GM23338 (cell line): ENCODE results near the gene WSCD1. TPM values are rescaled to one million over a fixed set of nuclear protein-coding genes. Genes with fewer than 3 reads are reported as not detected.

Experiments used
- ATAC-seq: fragments of 200-7000 bp; cut with Tn5 transposase; 3 replicates; pipeline ENCODE4 v1.9.1; 2020
- DNase-seq: peaks from one replicate; pipeline ENCODE4 v3.0.0-alpha.2; 2015; ENCODE audit warnings: low spot score
- H2AFZ ChIP-seq: fragments of 200-600 bp; sonication (generic); 2 replicates; pipeline ENCODE4 v1.8.0; 2016; ENCODE audit warnings: antibody characterized with exemption, mild to moderate bottlenecking, moderate library complexity
- H3F3A ChIP-seq: fragments of 200-600 bp; sonication (generic); replicated peaks from 2 replicates; pipeline ENCODE4 v1.8.0; 2017; ENCODE audit warnings: antibody characterized with exemption, mixed run types, low read depth
- H3K27ac ChIP-seq: fragments of 200-600 bp; sonication (generic); 2 replicates; pipeline ENCODE4 v1.6.1; 2016; ENCODE audit warnings: low read depth
- H3K27me3 ChIP-seq: fragments of 200-600 bp; sonication (generic); 2 replicates; pipeline ENCODE4 v1.8.0; 2016; ENCODE audit warnings: mild to moderate bottlenecking, mixed run types, moderate library complexity; ENCODE audit not compliant: insufficient read depth
- H3K36me3 ChIP-seq: fragments of 200-600 bp; sonication (generic); 2 replicates; pipeline ENCODE4 v1.8.0; 2016; ENCODE audit warnings: mild to moderate bottlenecking; ENCODE audit not compliant: insufficient read depth
- H3K4me1 ChIP-seq: fragments of 200-600 bp; sonication (generic); 2 replicates; pipeline ENCODE4 v1.8.0; 2016; ENCODE audit warnings: mild to moderate bottlenecking, moderate library complexity; ENCODE audit not compliant: insufficient read depth
- H3K4me2 ChIP-seq: fragments of 200-600 bp; sonication (generic); 2 replicates; pipeline ENCODE4 v1.7.1; 2017; ENCODE audit warnings: mixed run types
- H3K4me3 ChIP-seq: fragments of 200-600 bp; sonication (generic); 2 replicates; pipeline ENCODE4 v1.6.1; 2016; ENCODE audit warnings: mixed run types
- H3K79me2 ChIP-seq: fragments of 200-600 bp; sonication (generic); replicated peaks from 2 replicates; pipeline ENCODE4 v1.8.0; 2017; ENCODE audit warnings: mild to moderate bottlenecking; ENCODE audit not compliant: insufficient read depth
- H3K9me2 ChIP-seq: fragments of 200-600 bp; sonication (generic); 2 replicates; pipeline ENCODE4 v1.8.0; 2017; ENCODE audit not compliant: insufficient read depth
- H4K20me1 ChIP-seq: fragments of 200-600 bp; sonication (generic); replicated peaks from 2 replicates; pipeline ENCODE4 v1.8.0; 2017; ENCODE audit warnings: mild to moderate bottlenecking; ENCODE audit not compliant: insufficient read depth
- H3K27ac Mint-ChIP-seq: 2 replicates; pipeline ENCODE4 v1.8.0; 2020; ENCODE audit warnings: inconsistent platforms, mild to moderate bottlenecking, moderate library complexity, mixed read lengths
- H3K27me3 Mint-ChIP-seq: 3 replicates; pipeline ENCODE4 v1.8.0; 2022; ENCODE audit warnings: low read depth, mild to moderate bottlenecking, moderate library complexity, mixed read lengths, inconsistent platforms; ENCODE audit not compliant: insufficient read depth, poor library complexity
- H3K36me3 Mint-ChIP-seq: 3 replicates; pipeline ENCODE4 v1.8.0; 2021; ENCODE audit warnings: low read depth, mild to moderate bottlenecking, inconsistent platforms, moderate library complexity, mixed read lengths
- H3K4me1 Mint-ChIP-seq: 3 replicates; pipeline ENCODE4 v1.8.0; 2020; ENCODE audit warnings: mild to moderate bottlenecking, inconsistent platforms, mixed read lengths
- H3K4me3 Mint-ChIP-seq: 3 replicates; pipeline ENCODE4 v1.8.0; 2021; ENCODE audit warnings: moderate library complexity, mild to moderate bottlenecking, inconsistent platforms, mixed read lengths
- H3K9me3 Mint-ChIP-seq: 3 replicates; pipeline ENCODE4 v1.8.0; 2020; ENCODE audit warnings: moderate library complexity, mild to moderate bottlenecking, inconsistent platforms, mixed read lengths
- CREB1 ChIP-seq: fragments of 250-450 bp; sonication (Bioruptor Pico); IDR thresholded peaks from 2 replicates; pipeline ENCODE4 v1.5.0; 2020; ENCODE audit warnings: low read depth, mild to moderate bottlenecking, moderate library complexity
- EZH2 ChIP-seq: fragments of 200-600 bp; sonication (generic); IDR thresholded peaks from one replicate; pipeline ENCODE4 v1.8.0; 2017; ENCODE audit warnings: antibody characterized with exemption, mild to moderate bottlenecking, low read depth; ENCODE audit not compliant: unreplicated experiment
- EZH2phosphoT487 ChIP-seq: fragments of 200-600 bp; sonication (generic); IDR thresholded peaks from one replicate; pipeline ENCODE4 v1.8.1; 2018; ENCODE audit warnings: antibody characterized with exemption; ENCODE audit not compliant: unreplicated experiment
- JUNB ChIP-seq: IDR thresholded peaks from one replicate; pipeline ENCODE4 v1.6.1; 2016; ENCODE audit warnings: antibody characterized with exemption; ENCODE audit not compliant: unreplicated experiment
- NANOG ChIP-seq: IDR thresholded peaks from 2 replicates; pipeline ENCODE4 v1.6.1; 2016; ENCODE audit warnings: antibody characterized with exemption, borderline replicate concordance
- ZNF114 ChIP-seq: fragments of 250-450 bp; sonication (Bioruptor Pico); IDR thresholded peaks from 2 replicates; pipeline ENCODE4 v1.5.0; 2020; ENCODE audit warnings: mild to moderate bottlenecking, moderate library complexity
- ZNF331 ChIP-seq: fragments of 250-450 bp; sonication (Bioruptor Pico); IDR thresholded peaks from 2 replicates; pipeline ENCODE4 v1.5.0; 2020; ENCODE audit warnings: low read depth, mild to moderate bottlenecking, moderate library complexity
- polyA plus RNA-seq: library from polyadenylated mRNA; unstranded; fragments of >200 nt; fragmentation: Nextera tagmentation; extraction: Ambion mirVana; gene quantifications from 2 replicates; pipeline ENCODE4 v1.2.1, GENCODE V29; 2016
- total RNA-seq: library from RNA; depleted of rRNA; stranded (reverse); fragments of >200 nt; shearing (Covaris generic); gene quantifications from 2 replicates; pipeline ENCODE4 v1.2.3, GENCODE V29; 2014
- TF ChIP-seq, protein P1 (sequence below): IDR thresholded peaks from one replicate; pipeline ENCODE4 v1.6.1; 2018; ENCODE audit warnings: antibody characterized with exemption; ENCODE audit not compliant: unreplicated experiment
- TF ChIP-seq, protein P2 (sequence below), 2 experiments: fragments of 200-600 bp in 1 of 2; sonication (generic) in 1 of 2; conservative IDR thresholded peaks; 2 replicates each; pipeline versions ENCODE4 v1.5.1 to v1.6.1; 2016 to 2017; ENCODE audit warnings: antibody characterized with exemption in 2 of 2, low read depth in 2 of 2, mild to moderate bottlenecking in 2 of 2, moderate library complexity in 1 of 2
- TF ChIP-seq, protein P3 (sequence below): fragments of 250-450 bp; sonication (Bioruptor Pico); IDR thresholded peaks from 2 replicates; pipeline ENCODE4 v1.5.0; 2020; ENCODE audit warnings: mild to moderate bottlenecking, moderate library complexity

WSCD1 gene
- total and polyA plus RNA-seq, 2 experiments from 2014 or later = 6.1 to 38.9 TPM

DNA sequence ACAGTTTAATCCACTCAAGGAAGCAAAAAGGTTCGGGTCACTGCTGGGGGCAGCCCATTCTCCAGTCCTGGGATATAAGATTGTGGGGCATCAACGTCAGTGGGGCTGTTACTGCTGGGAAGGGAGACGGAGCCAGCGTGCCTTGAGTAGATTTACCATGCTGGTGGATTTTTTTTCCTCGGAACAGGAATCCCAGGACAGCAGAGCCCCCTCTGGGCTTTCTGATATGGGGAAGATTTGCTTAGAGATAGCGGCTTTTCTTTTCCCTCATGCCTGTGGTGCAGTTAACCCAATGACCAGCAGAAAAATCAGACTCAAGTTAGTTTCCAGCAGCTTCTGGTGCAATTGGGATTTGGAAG is 35.4 kb downstream of the WSCD1 start (continued):
- TF ChIP-seq, protein P1, sequence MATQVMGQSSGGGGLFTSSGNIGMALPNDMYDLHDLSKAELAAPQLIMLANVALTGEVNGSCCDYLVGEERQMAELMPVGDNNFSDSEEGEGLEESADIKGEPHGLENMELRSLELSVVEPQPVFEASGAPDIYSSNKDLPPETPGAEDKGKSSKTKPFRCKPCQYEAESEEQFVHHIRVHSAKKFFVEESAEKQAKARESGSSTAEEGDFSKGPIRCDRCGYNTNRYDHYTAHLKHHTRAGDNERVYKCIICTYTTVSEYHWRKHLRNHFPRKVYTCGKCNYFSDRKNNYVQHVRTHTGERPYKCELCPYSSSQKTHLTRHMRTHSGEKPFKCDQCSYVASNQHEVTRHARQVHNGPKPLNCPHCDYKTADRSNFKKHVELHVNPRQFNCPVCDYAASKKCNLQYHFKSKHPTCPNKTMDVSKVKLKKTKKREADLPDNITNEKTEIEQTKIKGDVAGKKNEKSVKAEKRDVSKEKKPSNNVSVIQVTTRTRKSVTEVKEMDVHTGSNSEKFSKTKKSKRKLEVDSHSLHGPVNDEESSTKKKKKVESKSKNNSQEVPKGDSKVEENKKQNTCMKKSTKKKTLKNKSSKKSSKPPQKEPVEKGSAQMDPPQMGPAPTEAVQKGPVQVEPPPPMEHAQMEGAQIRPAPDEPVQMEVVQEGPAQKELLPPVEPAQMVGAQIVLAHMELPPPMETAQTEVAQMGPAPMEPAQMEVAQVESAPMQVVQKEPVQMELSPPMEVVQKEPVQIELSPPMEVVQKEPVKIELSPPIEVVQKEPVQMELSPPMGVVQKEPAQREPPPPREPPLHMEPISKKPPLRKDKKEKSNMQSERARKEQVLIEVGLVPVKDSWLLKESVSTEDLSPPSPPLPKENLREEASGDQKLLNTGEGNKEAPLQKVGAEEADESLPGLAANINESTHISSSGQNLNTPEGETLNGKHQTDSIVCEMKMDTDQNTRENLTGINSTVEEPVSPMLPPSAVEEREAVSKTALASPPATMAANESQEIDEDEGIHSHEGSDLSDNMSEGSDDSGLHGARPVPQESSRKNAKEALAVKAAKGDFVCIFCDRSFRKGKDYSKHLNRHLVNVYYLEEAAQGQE = no peak
- TF ChIP-seq ZNF331 (CRISPR knock-in tag) (no peak), NANOG (no peak), EZH2 (no peak)

DNA sequence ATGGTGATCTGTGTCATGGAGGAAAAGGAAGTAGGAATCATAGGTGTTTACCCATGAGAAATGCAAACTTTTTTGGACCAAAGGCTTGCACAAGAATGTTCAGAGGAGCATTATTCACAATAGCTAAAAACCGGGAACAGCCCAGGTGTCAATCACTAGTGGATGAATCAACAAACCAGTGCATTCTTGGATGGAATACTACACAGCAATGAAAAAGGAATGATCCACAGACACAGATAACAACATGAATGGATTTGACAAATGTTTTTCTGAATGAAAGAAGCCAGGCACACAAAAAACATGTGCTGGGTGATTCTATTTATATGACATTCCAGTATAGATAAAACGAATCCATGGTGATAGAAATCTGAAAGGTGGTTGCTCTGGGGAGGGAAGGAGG is 36.0 kb downstream of the WSCD1 start:
- no peaks in the 10 kb centered on the region; the same call in 2 of the 3 replicates for H3K9me3 Mint-ChIP-seq
- Histone ChIP-seq H3K4me2 (no peak overlapping the region), H3K9me2 (peaks cover 7% of the 10 kb centered on the region; the same call in 1 of the 2 replicates), H3K27me3 (no peaks in the 10 kb centered on the region), H3K4me1 (peaks cover 19% of the 10 kb centered on the region), H3K4me3 (no peak overlapping the region), H3K79me2 (no peaks in the 10 kb centered on the region), H3K27ac (no peak overlapping the region), H3K36me3 (no peaks in the 10 kb centered on the region), H3F3A (no peaks in the 10 kb centered on the region; the same call in 1 of the 2 replicates), H4K20me1 (no peaks in the 10 kb centered on the region), H2AFZ (no peak overlapping the region)
- no peak overlapping the region for H3K27ac Mint-ChIP-seq
- H3K4me3 Mint-ChIP-seq = no peak overlapping the region
- peaks cover 19% of the 10 kb centered on the region for H3K4me1 Mint-ChIP-seq
- ATAC-seq (no peak), DNase-seq (no peak)
- peaks cover 5% of the 10 kb centered on the region for H3K27me3 Mint-ChIP-seq
- peaks cover 59% of the 10 kb centered on the region for H3K36me3 Mint-ChIP-seq
- no peak for TF ChIP-seq NANOG
- no peak for TF ChIP-seq EZH2phosphoT487
- TF ChIP-seq ZNF114 (CRISPR knock-in tag) = no peak
- TF ChIP-seq ZNF331 (CRISPR knock-in tag) = no peak
- TF ChIP-seq, protein P1 = no peak
- TF ChIP-seq JUNB = no peak
- no peak for TF ChIP-seq CREB1 (CRISPR knock-in tag)
- TF ChIP-seq, protein P2, sequence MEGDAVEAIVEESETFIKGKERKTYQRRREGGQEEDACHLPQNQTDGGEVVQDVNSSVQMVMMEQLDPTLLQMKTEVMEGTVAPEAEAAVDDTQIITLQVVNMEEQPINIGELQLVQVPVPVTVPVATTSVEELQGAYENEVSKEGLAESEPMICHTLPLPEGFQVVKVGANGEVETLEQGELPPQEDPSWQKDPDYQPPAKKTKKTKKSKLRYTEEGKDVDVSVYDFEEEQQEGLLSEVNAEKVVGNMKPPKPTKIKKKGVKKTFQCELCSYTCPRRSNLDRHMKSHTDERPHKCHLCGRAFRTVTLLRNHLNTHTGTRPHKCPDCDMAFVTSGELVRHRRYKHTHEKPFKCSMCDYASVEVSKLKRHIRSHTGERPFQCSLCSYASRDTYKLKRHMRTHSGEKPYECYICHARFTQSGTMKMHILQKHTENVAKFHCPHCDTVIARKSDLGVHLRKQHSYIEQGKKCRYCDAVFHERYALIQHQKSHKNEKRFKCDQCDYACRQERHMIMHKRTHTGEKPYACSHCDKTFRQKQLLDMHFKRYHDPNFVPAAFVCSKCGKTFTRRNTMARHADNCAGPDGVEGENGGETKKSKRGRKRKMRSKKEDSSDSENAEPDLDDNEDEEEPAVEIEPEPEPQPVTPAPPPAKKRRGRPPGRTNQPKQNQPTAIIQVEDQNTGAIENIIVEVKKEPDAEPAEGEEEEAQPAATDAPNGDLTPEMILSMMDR (conservative IDR thresholded peaks at IDR 0.05; ENCODE audit: low read depth in 2 of 2) = no peak
- TF ChIP-seq, protein P3, sequence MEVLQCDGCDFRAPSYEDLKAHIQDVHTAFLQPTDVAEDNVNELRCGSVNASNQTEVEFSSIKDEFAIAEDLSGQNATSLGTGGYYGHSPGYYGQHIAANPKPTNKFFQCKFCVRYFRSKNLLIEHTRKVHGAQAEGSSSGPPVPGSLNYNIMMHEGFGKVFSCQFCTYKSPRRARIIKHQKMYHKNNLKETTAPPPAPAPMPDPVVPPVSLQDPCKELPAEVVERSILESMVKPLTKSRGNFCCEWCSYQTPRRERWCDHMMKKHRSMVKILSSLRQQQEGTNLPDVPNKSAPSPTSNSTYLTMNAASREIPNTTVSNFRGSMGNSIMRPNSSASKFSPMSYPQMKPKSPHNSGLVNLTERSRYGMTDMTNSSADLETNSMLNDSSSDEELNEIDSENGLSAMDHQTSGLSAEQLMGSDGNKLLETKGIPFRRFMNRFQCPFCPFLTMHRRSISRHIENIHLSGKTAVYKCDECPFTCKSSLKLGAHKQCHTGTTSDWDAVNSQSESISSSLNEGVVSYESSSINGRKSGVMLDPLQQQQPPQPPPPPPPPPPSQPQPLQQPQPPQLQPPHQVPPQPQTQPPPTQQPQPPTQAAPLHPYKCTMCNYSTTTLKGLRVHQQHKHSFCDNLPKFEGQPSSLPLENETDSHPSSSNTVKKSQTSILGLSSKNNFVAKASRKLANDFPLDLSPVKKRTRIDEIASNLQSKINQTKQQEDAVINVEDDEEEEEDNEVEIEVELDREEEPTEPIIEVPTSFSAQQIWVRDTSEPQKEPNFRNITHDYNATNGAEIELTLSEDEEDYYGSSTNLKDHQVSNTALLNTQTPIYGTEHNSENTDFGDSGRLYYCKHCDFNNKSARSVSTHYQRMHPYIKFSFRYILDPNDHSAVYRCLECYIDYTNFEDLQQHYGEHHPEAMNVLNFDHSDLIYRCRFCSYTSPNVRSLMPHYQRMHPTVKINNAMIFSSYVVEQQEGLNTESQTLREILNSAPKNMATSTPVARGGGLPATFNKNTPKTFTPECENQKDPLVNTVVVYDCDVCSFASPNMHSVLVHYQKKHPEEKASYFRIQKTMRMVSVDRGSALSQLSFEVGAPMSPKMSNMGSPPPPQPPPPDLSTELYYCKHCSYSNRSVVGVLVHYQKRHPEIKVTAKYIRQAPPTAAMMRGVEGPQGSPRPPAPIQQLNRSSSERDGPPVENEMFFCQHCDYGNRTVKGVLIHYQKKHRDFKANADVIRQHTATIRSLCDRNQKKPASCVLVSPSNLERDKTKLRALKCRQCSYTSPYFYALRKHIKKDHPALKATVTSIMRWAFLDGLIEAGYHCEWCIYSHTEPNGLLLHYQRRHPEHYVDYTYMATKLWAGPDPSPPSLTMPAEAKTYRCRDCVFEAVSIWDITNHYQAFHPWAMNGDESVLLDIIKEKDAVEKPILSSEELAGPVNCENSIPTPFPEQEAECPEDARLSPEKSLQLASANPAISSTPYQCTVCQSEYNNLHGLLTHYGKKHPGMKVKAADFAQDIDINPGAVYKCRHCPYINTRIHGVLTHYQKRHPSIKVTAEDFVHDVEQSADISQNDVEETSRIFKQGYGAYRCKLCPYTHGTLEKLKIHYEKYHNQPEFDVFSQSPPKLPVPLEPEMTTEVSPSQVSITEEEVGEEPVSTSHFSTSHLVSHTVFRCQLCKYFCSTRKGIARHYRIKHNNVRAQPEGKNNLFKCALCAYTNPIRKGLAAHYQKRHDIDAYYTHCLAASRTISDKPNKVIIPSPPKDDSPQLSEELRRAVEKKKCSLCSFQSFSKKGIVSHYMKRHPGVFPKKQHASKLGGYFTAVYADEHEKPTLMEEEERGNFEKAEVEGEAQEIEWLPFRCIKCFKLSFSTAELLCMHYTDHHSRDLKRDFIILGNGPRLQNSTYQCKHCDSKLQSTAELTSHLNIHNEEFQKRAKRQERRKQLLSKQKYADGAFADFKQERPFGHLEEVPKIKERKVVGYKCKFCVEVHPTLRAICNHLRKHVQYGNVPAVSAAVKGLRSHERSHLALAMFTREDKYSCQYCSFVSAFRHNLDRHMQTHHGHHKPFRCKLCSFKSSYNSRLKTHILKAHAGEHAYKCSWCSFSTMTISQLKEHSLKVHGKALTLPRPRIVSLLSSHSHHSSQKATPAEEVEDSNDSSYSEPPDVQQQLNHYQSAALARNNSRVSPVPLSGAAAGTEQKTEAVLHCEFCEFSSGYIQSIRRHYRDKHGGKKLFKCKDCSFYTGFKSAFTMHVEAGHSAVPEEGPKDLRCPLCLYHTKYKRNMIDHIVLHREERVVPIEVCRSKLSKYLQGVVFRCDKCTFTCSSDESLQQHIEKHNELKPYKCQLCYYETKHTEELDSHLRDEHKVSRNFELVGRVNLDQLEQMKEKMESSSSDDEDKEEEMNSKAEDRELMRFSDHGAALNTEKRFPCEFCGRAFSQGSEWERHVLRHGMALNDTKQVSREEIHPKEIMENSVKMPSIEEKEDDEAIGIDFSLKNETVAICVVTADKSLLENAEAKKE = no peak
